Measurements from ENCODE around the gene GRIK4.

- TF ChIP-seq TAF1 (IDR thresholded peaks at IDR 0.05; ENCODE audit: low read depth) (no peak), CTCF (IDR thresholded peaks at IDR 0.05; ENCODE audit: poor library complexity, severe bottlenecking) (no peak), POLR2AphosphoS5 (IDR thresholded peaks at IDR 0.05) (no peak)
Observed at GRCh38 chr11:120523196-120523595, 11.6 kb downstream of the GRIK4 start.

Measured in neural cell (in vitro differentiated cells).